Measurements from ENCODE around the gene SMCO2.

SMCO2 gene

DNA sequence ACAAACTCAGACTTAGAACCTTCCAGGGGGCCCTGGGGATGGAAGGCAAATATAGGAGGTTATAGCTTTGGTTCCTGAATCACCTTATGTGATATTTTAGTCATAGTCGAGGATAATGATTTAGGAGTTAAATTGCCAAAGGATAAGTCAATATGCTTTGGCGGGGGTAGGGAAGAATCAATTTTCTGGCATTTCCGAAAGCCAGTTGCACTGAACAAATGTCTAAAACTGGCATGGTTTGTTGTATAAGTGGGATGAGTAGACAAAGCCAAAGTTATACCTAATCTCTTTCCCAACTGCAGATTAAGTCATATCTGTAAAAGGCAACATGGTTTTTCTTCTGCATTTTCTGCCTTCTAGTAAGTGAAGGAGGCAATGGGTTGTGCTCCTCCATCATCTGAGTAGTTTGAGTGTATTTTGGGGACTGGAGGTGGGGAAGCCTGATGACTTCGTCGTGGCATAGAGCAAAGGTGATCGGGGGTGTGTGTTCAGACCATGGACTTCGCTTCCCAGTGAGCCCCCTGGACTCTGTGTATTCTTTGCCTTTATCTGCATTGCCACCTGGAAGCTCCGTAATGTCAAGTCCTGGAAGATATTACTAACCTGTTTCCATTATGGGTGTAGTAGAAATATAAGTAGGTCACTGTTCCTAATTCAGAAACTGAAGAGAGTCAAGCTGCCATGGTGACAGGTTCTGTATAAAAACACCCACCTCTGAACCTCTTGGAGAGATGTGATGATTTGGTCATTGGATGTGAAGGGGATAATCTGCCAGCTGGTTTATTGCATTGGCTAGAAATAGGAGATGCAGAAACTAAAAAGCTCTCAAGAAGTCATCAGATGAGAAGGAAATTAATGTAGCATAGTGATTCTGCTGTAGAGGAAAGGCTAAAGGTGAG lies 102.0 kb downstream of the SMCO2 start:
- DNase-seq (ENCODE audit: insufficient read length, low spot score) (no peak), FAIRE-seq (no peak)

DNA sequence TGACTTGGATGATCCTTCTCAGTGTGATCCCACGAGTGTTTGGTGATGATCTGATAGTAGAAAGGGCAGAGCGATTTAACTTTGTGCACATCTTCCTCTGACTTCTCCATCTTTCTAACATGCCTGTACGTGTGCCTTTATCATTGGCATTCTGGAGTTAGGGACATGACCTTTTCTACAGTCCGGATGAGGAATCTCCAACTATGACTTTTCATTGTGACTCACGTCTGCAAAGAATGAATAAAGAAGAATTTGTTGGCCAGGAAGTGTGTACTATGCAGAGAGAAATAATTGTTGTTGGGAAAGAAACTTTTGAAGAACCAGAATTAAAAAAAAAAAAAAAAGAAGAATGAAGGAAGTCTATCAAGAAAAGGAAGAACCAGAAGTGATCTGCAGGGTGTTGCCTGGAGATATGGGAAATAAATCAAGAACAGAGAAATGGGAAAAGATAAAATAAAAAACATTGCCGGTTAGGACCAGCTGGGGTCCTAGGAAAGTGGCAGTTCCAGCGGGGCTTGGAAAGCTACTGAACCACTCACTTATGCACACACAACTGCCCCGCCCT lies 102.8 kb downstream of the SMCO2 start:
- no peak for FAIRE-seq
- no peak for DNase-seq (ENCODE audit: insufficient read length, low spot score)

DNA sequence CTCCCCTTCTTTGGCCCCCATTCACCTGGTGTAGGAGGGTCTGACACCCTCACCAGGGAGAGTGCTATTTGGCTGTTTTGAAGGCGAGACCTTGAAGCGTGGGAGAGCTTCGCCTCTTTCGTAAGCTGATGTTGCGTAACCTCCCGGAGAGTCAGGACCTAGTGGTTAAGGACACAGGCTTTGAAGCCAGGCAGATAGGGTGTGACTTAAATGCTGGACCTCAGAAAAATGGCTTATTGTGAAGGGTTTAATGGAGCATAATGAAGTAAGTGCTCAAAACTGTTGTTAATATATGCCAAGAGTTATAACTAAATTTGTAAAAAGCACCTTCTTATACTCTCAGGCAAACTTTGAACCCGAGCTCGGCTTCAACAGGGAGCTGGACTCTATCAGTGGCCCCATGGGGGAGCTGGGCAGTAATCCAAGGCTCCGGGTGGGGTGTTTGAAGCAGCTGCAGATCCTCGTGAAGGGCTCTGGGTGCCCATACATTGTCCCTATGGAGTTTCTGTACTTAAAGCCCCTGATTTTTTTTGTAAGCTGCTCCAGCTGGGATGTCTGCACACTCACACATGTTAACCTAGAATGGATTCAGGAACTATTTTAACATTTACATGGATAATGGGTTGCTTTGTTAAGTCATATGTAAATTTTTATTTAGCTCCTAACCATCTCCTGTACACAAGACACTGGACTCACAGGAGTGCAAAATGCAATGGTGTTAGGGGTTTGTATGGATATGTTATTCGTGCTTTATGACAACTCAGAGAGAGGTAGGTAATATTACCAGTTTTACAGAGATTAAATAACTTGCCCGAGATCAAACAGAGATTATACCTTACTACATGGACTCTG lies 103.5 kb downstream of the SMCO2 start:
- DNase-seq (ENCODE audit: insufficient read length, low spot score) (no peak), FAIRE-seq (peak; percentile 73)

DNA sequence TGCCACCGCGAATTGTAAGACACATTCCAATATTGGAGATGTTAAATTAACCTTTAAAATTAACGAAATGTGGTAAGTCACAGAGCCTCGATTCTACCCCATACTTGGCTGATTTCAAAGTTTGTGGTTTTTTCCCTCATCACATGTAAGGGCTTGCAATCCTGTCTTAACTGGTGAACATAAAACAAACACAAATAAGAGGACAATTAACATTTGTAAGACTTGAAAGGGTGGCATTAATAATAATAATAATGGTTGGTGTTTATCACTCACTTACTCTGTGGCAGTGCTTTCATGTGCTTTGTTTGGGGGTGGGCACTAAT lies 104.1 kb downstream of the SMCO2 start:
- DNase-seq (ENCODE audit: insufficient read length, low spot score): no peak
- no peak for FAIRE-seq

DNA sequence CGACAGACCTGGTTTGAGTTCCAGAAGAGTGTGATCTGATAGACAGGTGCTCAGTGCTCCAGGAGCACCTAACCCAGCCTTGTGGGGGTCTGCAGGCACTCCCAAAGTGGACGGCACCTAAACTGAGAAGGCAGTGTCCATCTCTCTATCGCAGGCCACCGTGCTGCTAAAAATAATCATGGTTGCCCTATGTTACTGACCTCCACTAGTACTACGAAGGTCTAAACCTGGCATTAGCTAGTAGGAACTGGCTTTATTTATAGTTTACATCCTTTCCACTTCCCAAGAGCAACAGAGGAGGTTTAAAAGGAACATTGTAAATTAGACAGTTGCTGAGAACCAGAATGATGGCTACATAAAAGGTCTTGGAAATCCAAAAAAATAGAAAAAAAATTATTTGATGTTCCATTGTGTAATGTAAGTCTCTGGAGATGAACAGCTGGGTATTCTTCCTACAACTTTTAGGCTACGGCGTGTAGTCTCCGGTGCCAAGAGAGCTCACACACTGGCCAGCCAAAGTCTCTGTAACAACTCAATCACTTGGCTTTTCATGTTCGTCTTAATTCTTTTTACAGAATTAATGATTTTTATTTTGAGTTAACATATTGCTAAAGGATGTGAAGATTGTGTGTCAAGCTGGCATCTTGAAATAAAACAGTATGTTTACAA lies 104.8 kb downstream of the SMCO2 start:
- no peak for DNase-seq (ENCODE audit: insufficient read length, low spot score)
- no peak for FAIRE-seq
